B cell (primary cell): ENCODE measurements around the gene PKIG. TPM values are rescaled to one million over a fixed set of nuclear protein-coding genes. Genes with fewer than 3 reads are reported as not detected.

Experiments used
- ATAC-seq: fragments of 200-7000 bp; cut with Tn5 transposase; one replicate; pipeline ENCODE4 v1.10.0; 2021; ENCODE audit warnings: low read depth, mild to moderate bottlenecking, moderate number of reproducible peaks, moderate library complexity
- CTCF ChIA-PET: fragments of 350-600 bp; sonication (Branson Sonifier 250); formaldehyde crosslinking; loops from one replicate; lab custom pipeline; 2021; ENCODE audit warnings: antibody characterized with exemption, inconsistent platforms; lab: Charles Lee
- POLR2A ChIA-PET: fragments of 350-600 bp; sonication (Branson Sonifier 250); formaldehyde crosslinking; loops from one replicate; lab custom pipeline; 2021; ENCODE audit warnings: antibody characterized with exemption; lab: Charles Lee
- DNase-seq: peaks from one replicate; pipeline ENCODE4 v3.0.0; 2013
- H2AFZ ChIP-seq: 2 replicates; pipeline ENCODE4 v1.6.1; 2012; ENCODE audit warnings: mild to moderate bottlenecking, low read depth, low read length; ENCODE audit not compliant: insufficient read depth, poor library complexity, severe bottlenecking
- H3K27ac ChIP-seq, 2 donors: 1 replicate in 1 of 2; 2 replicates in 1 of 2; pipeline ENCODE4 v1.5.1; 2012 to 2013; ENCODE audit warnings: low read length in 2 of 2, mild to moderate bottlenecking in 2 of 2, moderate library complexity in 1 of 2
- H3K27me3 ChIP-seq, 4 experiments: fragments of 200-600 bp in 1 of 4; sonication (generic) in 1 of 4; replicated peaks in 1 of 4; 1 replicate in 2 of 4; 2 replicates in 2 of 4; pipeline versions ENCODE4 v1.6.1 to v1.7.0; 2013 to 2016; ENCODE audit warnings: low read length in 3 of 4, mild to moderate bottlenecking in 2 of 4, mixed read lengths in 1 of 4, moderate library complexity in 1 of 4; ENCODE audit not compliant: insufficient read depth in 4 of 4, control insufficient read depth in 3 of 4; ENCODE audit errors: control extremely low read depth in 1 of 4
- H3K36me3 ChIP-seq, 2 experiments: replicated peaks in 1 of 2; 1 replicate in 1 of 2; 2 replicates in 1 of 2; pipeline versions ENCODE4 v1.6.1 to v1.7.1; 2013; ENCODE audit warnings: low read length in 1 of 2; ENCODE audit not compliant: insufficient read depth in 2 of 2, control insufficient read depth in 1 of 2; ENCODE audit errors: control extremely low read depth in 1 of 2, extremely low read depth in 1 of 2
- H3K4me1 ChIP-seq, 2 donors: fragments of 200-600 bp in 1 of 2; sonication (generic) in 1 of 2; 1 replicate in 1 of 2; 2 replicates in 1 of 2; pipeline versions ENCODE4 v1.5.1 to v1.6.1; 2013 to 2017; ENCODE audit warnings: low read length in 2 of 2; ENCODE audit not compliant: control insufficient read depth in 2 of 2, insufficient read depth in 2 of 2
- H3K4me2 ChIP-seq: replicated peaks from 2 replicates; pipeline ENCODE3; 2012; ENCODE audit warnings: mild to moderate bottlenecking, low read depth, low read length; ENCODE audit not compliant: poor library complexity, severe bottlenecking
- H3K4me3 ChIP-seq, 5 experiments: fragments of 200-600 bp in 1 of 5; sonication (generic) in 1 of 5; 1 replicate in 3 of 5; 2 replicates in 2 of 5; pipeline versions ENCODE4 v1.5.1 to v1.7.0; 2011 to 2016; ENCODE audit warnings: low read length in 4 of 5, mild to moderate bottlenecking in 4 of 5, low read depth in 2 of 5, control low read depth in 1 of 5, moderate library complexity in 1 of 5; ENCODE audit not compliant: insufficient read depth in 1 of 5; ENCODE audit errors: control extremely low read depth in 1 of 5, extremely low read depth in 1 of 5
- H3K79me2 ChIP-seq: fragments of 200-600 bp; sonication (generic); one replicate; pipeline ENCODE4 v1.6.0; 2016; ENCODE audit warnings: low read length; ENCODE audit not compliant: control insufficient read depth, insufficient read depth
- H3K9ac ChIP-seq: fragments of 200-600 bp; sonication (generic); 2 replicates; pipeline ENCODE4 v1.6.1; 2017; ENCODE audit warnings: mild to moderate bottlenecking, low read length, moderate library complexity
- H3K9me3 ChIP-seq, 3 donors: one replicate each; pipeline versions ENCODE4 v1.6.1 to v1.7.1; 2013; ENCODE audit warnings: low read length in 2 of 3; ENCODE audit not compliant: control insufficient read depth in 2 of 3, insufficient read depth in 1 of 3; ENCODE audit errors: control extremely low read depth in 1 of 3
- H4K20me1 ChIP-seq: 2 replicates; pipeline ENCODE4 v1.6.0; 2012; ENCODE audit warnings: mild to moderate bottlenecking, low read length; ENCODE audit not compliant: insufficient read depth, control insufficient read depth, poor library complexity, severe bottlenecking
- H3K27ac Mint-ChIP-seq: one replicate; pipeline ENCODE4 v1.8.0; 2021; ENCODE audit warnings: mixed read lengths
- H3K27me3 Mint-ChIP-seq: one replicate; pipeline ENCODE4 v1.8.0; 2021; ENCODE audit warnings: mixed read lengths
- H3K4me1 Mint-ChIP-seq: one replicate; pipeline ENCODE4 v1.8.0; 2021; ENCODE audit warnings: mixed read lengths
- H3K4me3 Mint-ChIP-seq: one replicate; pipeline ENCODE4 v1.8.0; 2021; ENCODE audit warnings: mixed read lengths
- H3K9me3 Mint-ChIP-seq: one replicate; pipeline ENCODE4 v1.8.0; 2022; ENCODE audit warnings: mixed read lengths; ENCODE audit not compliant: insufficient read depth
- CTCF ChIP-seq: fragments of 200-600 bp; IDR thresholded peaks from one replicate; pipeline ENCODE4 v1.8.0; 2022; ENCODE audit warnings: antibody characterized with exemption, mild to moderate bottlenecking
- EZH2 ChIP-seq: IDR thresholded peaks from 2 replicates; pipeline ENCODE4 v1.6.1; 2012; ENCODE audit warnings: borderline replicate concordance, low read depth, mild to moderate bottlenecking, moderate library complexity, low read length; ENCODE audit not compliant: insufficient read depth, poor library complexity, severe bottlenecking
- WGBS: methylation state at CpG from one replicate; pipeline ENCODE4 v1.1.5; 2013; ENCODE audit warnings: missing lambda C conversion rate; ENCODE audit not compliant: insufficient coverage; 5-methylcytosine and 5-hydroxymethylcytosine counted together
- intact Hi-C: fragments of 100-400 bp; cut with micrococcal nuclease; formaldehyde crosslinking; loops from one replicate; pipeline ENCODE4 v1.10.0; 2022
- polyA plus RNA-seq: library from polyadenylated mRNA; depleted of rRNA; stranded (reverse); fragments of >200 nt; gene quantifications from 2 replicates; pipeline ENCODE4 v1.2.3, GENCODE V29; 2012
- total RNA-seq, 2 donors: library from RNA; stranded (reverse); fragments of 120-200 nt in 1 of 2; gene quantifications; 1 replicate in 1 of 2; 2 replicates in 1 of 2; pipeline versions ENCODE4 v1.2.3 to v1.2.4, GENCODE V29; 2013 to 2022

The PKIG gene
- total and polyA plus RNA-seq, 2 donors (not counting 1 experiment from before 2014, with no cell fraction given): 128 to 168 TPM

GRCh38 chr20:44619294-44619693 is 36.9 kb downstream of the PKIG start:
- peak overlapping the region in 1 of 2 donors; percentile 74 for H3K27ac ChIP-seq
- intact Hi-C loops: no loop called here
- H3K9ac ChIP-seq: no peak overlapping the region
- H3K9me3 ChIP-seq: peaks cover 0 to 11% (median 7%) of the 10 kb centered on the region in 3 donors
- H3K4me3 Mint-ChIP-seq: no peak overlapping the region
- CTCF ChIA-PET: interaction anchor here (0.7 to 2.7 kb wide), 6 partner anchors 9 to 271 kb away, joined by 3 to 17 read pairs (median 3); partner anchors contain the start of gene SERINC3
- no peaks in the 10 kb centered on the region for H3K9me3 Mint-ChIP-seq
- no peak overlapping the region for H3K4me3 ChIP-seq
- H3K4me1 Mint-ChIP-seq: peaks cover 44% of the 10 kb centered on the region
- peaks cover 10 to 33% of the 10 kb centered on the region in 2 donors for H3K4me1 ChIP-seq
- H3K27me3 Mint-ChIP-seq: no peaks in the 10 kb centered on the region
- TF ChIP-seq CTCF: no peak
- TF ChIP-seq EZH2: no peak
- WGBS: 98% methylated on average over 7 of the region's 7 CpGs
- ATAC-seq: no peak
- DNase-seq: no peak
- H3K79me2 ChIP-seq: peaks cover 28% of the 10 kb centered on the region
- H4K20me1 ChIP-seq: peaks cover 26% of the 10 kb centered on the region
- no peak overlapping the region for H3K4me2 ChIP-seq
- H3K27me3 ChIP-seq: no peaks in the 10 kb centered on the region
- POLR2A ChIA-PET: no interaction called here
- H3K36me3 ChIP-seq: peaks cover 0 to 66% of the 10 kb centered on the region in 2 experiments
- H2AFZ ChIP-seq: no peak overlapping the region
- peak overlapping the region; percentile 62 for H3K27ac Mint-ChIP-seq

- WGBS: 99% methylated on average over 5 of the region's 5 CpGs
- no peaks in the 10 kb centered on the region for H3K9me3 Mint-ChIP-seq
- Histone ChIP-seq H3K36me3 (peaks cover 0 to 59% of the 10 kb centered on the region in 2 experiments), H3K4me1 (peaks cover 6 to 27% of the 10 kb centered on the region in 2 donors), H3K9ac (no peak overlapping the region), H4K20me1 (peaks cover 18% of the 10 kb centered on the region), H3K79me2 (peaks cover 21% of the 10 kb centered on the region), H3K27me3 (no peaks in the 10 kb centered on the region), H2AFZ (no peak overlapping the region), H3K27ac (peak overlapping the region in 1 of 2 donors; percentile 20), H3K9me3 (peaks cover 0 to 11% (median 7%) of the 10 kb centered on the region in 3 donors), H3K4me2 (no peak overlapping the region), H3K4me3 (no peak overlapping the region)
- no peak overlapping the region for H3K4me3 Mint-ChIP-seq
- H3K27me3 Mint-ChIP-seq: no peaks in the 10 kb centered on the region
- POLR2A ChIA-PET: no interaction called here
- H3K4me1 Mint-ChIP-seq: peaks cover 39% of the 10 kb centered on the region
- DNase-seq: no peak
- no peak for ATAC-seq
- H3K27ac Mint-ChIP-seq: peak overlapping the region; percentile 71
- TF ChIP-seq CTCF (no peak), EZH2 (no peak)
- intact Hi-C loops: no loop called here
- CTCF ChIA-PET: interaction anchor here (1.6 to 2.2 kb wide), 2 partner anchors 10 to 44 kb away, joined by 7 to 9 read pairs; no protein-coding TSS in a partner anchor
Measured at GRCh38 chr20:44620030-44620429, 37.7 kb downstream of the PKIG start.
